Amniotic stem cell (primary cell): ENCODE data around the gene CACNA2D3.

Source experiments
- DNase-seq: peaks from one replicate; lab custom pipeline; 2025; lab: John Stamatoyannopoulos, UW

The CACNA2D3 gene

GRCh38 chr3:54676087-54676486, 553.7 kb downstream of the CACNA2D3 start:
- no peak for DNase-seq

GRCh38 chr3:54681706-54682105, 559.4 kb downstream of the CACNA2D3 start:
- no peak for DNase-seq

- DNase-seq = no peak
Observed at GRCh38 chr3:54685213-54685612, 562.9 kb downstream of the CACNA2D3 start.

GRCh38 chr3:54691289-54691771, 569.0 kb downstream of the CACNA2D3 start:
- no peak for DNase-seq

- no peak for DNase-seq
Observed at GRCh38 chr3:54696313-54696712, 574.0 kb downstream of the CACNA2D3 start.

GRCh38 chr3:54698054-54698453, 575.7 kb downstream of the CACNA2D3 start:
- DNase-seq = no peak

- no peak for DNase-seq
Observed at GRCh38 chr3:54703923-54704322, 581.6 kb downstream of the CACNA2D3 start.

GRCh38 chr3:54705730-54706129, 583.4 kb downstream of the CACNA2D3 start:
- DNase-seq = no peak

- no peak for DNase-seq
Observed at GRCh38 chr3:54706738-54707137, 584.4 kb downstream of the CACNA2D3 start.

- DNase-seq = no peak
Observed at GRCh38 chr3:54709785-54710184, 587.4 kb downstream of the CACNA2D3 start.

- no peak for DNase-seq
Observed at GRCh38 chr3:54710954-54711353, 588.6 kb downstream of the CACNA2D3 start.

GRCh38 chr3:54712539-54712938, 590.2 kb downstream of the CACNA2D3 start:
- no peak for DNase-seq

- DNase-seq = no peak
Observed at GRCh38 chr3:54713031-54713430, 590.7 kb downstream of the CACNA2D3 start.

- DNase-seq = no peak
Observed at GRCh38 chr3:54713455-54713854, 591.1 kb downstream of the CACNA2D3 start.

GRCh38 chr3:54714035-54714434, 591.7 kb downstream of the CACNA2D3 start:
- DNase-seq = no peak

GRCh38 chr3:54717506-54717905, 595.2 kb downstream of the CACNA2D3 start:
- no peak for DNase-seq

GRCh38 chr3:54719914-54720313, 597.6 kb downstream of the CACNA2D3 start:
- no peak for DNase-seq

- no peak for DNase-seq
Observed at GRCh38 chr3:54720604-54721003, 598.3 kb downstream of the CACNA2D3 start.

- no peak for DNase-seq
Observed at GRCh38 chr3:54731732-54732445, 609.5 kb downstream of the CACNA2D3 start.

- DNase-seq = no peak
Observed at GRCh38 chr3:54733106-54734006, 611.0 kb downstream of the CACNA2D3 start.

- no peak for DNase-seq
Observed at GRCh38 chr3:54736459-54736858, 614.1 kb downstream of the CACNA2D3 start.

GRCh38 chr3:54743755-54744154, 621.4 kb downstream of the CACNA2D3 start:
- DNase-seq = no peak

GRCh38 chr3:54744291-54744690, 621.9 kb downstream of the CACNA2D3 start:
- no peak for DNase-seq
